Gastrocnemius medialis (tissue), 4 donors: ENCODE results near the gene PSME3IP1.

Experiments used
- CTCF ChIP-seq, 5 experiments: fragments of 450-650 bp in 3 of 5; fragments of 200-600 bp in 2 of 5; sonication (generic) in 2 of 5; IDR thresholded peaks in 4 of 5; conservative IDR thresholded peaks in 1 of 5; 1 replicate in 4 of 5; 2 replicates in 1 of 5; pipeline ENCODE4 v1.5.1; 2016 to 2019; ENCODE audit warnings: antibody characterized with exemption in 5 of 5, mild to moderate bottlenecking in 3 of 5, moderate library complexity in 3 of 5
- POLR2A ChIP-seq, 2 donors: fragments of 450-650 bp; IDR thresholded peaks; one replicate each; pipeline ENCODE4 v1.6.1; 2017; ENCODE audit warnings: antibody characterized with exemption in 2 of 2, mild to moderate bottlenecking in 2 of 2, moderate library complexity in 2 of 2

- no peak for TF ChIP-seq CTCF (IDR thresholded peaks at IDR 0.05 in 4 of 5, conservative IDR thresholded peaks at IDR 0.05 in 1 of 5)
- TF ChIP-seq POLR2A (IDR thresholded peaks at IDR 0.05): no peak
Observed at GRCh38 chr16:57203451-57203850, 17.6 kb upstream of the PSME3IP1 start.
